Tibial nerve (tissue), 3 donors: ENCODE results near the gene VEGFC.

Source experiments
- CTCF ChIP-seq, 5 experiments: fragments of 200-600 bp in 3 of 5; fragments of 450-650 bp in 2 of 5; sonication (generic) in 3 of 5; IDR thresholded peaks; one replicate each; pipeline ENCODE4 v1.5.1; 2016 to 2019; ENCODE audit warnings: antibody characterized with exemption in 5 of 5, mild to moderate bottlenecking in 3 of 5, moderate library complexity in 2 of 5
- POLR2A ChIP-seq, 2 donors: fragments of 450-650 bp; IDR thresholded peaks; one replicate each; pipeline ENCODE4 v1.6.1; 2017; ENCODE audit warnings: antibody characterized with exemption in 2 of 2, mild to moderate bottlenecking in 2 of 2, moderate library complexity in 2 of 2

GRCh38 chr4:176755001-176755400 is 37.7 kb downstream of the VEGFC start:
- TF ChIP-seq POLR2A (IDR thresholded peaks at IDR 0.05) (no peak), CTCF (IDR thresholded peaks at IDR 0.05) (no peak)
